GM18868 (cell line): ENCODE results near the gene MINDY3.
"Not testable (repeated sequence)": the region's sequence is repeated elsewhere in the genome, so short reads cannot be mapped to it uniquely, and the experiment has no call there.

Source experiments
- ATAC-seq: cut with Tn5 transposase; IDR thresholded peaks from one replicate; pipeline ENCODE4 v1.9.1; 2021; ENCODE audit warnings: mild to moderate bottlenecking, moderate library complexity; ENCODE audit not compliant: unreplicated experiment

Gene MINDY3

DNA sequence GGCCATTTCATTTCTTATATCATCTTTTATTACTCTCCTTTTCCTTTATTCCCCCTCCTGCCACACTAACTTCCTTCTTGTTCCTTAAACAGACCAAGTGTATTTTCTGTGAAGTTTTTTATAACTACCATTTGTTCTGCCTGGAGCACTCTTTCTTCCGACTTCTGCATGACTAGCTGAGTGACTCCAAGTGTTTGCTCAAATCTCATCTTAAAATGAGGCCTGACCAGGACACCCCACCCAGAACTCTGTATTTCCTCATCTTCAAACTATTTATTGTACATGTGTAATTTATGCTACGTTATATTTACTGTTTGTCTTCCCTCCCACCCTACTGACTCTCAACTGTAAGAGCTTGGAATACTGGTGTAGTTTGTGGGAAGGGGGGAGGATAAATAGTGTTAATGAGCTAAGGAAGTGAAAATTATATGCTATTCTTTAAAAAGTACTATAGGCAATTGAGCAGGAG, 3.2 kb downstream of the MINDY3 start:
- no peak for ATAC-seq

GRCh38 chr10:15856328-15857015, 3.8 kb downstream of the MINDY3 start:
- no peak for ATAC-seq

- no peak for ATAC-seq
Measured at GRCh38 chr10:15853800-15854199, 6.5 kb downstream of the MINDY3 start.

DNA sequence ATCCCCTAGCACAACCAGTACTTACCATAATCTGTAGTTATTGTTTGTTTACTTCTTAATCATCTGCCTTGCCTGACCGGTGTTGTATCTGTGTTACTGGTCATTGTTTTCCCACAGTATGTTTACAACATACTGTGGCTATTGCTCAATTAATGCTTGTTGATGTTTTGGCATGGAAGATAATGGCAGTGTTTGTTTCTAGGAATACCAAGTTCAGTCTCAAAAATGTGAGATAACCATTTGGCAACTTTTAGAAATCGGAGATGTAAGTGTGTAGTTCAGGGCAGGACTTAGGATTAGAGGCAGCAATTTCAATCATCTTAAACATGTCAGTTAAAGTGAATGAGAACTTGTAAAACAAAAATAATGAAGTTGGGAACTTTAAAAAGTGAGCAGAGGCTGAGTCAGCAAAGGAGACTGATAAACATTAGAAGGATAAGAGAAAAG, 8.2 kb downstream of the MINDY3 start:
- no peak for ATAC-seq

DNA sequence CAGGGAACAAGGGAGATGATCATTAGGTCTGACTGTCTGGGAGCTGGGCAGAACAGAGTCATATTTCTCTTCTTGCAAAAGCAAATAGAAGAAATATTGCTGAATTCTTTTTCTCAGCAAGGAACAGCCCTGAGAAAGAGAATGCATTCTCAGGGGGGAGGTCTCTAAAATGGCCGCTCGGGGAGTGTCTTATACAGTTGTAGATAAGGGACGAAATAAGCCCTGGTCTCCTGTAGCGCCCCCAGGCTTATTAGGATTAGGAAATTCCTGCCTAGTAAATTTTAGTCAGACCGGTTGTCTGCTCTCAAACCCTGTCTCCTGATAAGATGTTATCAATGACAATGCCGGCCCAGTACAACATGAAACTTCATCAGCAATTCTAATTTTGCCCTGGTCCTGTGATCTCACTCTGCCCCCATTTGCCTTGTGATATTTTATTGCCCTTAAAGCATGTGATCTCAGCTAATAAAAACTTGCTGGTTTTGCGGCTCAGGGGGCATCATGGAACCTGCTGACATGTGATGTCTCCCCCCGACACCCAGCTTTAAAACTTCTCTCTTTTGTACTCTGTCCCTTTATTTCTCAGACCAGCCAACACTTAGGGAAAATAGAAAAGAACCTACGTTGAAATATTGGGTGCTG, 9.8 kb downstream of the MINDY3 start:
- not testable (repeated sequence) for ATAC-seq

DNA sequence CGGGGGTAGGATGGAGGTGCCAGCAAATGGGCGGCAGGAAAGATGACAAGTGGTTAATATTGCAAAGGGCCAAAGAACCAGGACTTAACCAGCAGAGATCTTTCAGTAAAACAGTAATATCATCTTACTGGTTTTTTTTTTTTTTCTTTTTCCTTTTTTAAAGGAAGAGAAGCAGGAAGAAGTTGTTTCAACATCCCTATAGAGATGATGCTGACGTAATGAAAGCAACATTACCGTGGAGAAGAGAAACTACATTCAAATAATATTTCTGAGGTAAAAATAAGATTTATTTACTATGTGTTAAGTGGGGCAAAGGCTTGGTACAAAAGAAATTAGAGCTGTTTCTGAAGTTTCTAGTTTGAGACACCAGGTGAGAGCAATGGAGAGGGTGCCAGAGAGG, 11.0 kb downstream of the MINDY3 start:
- no peak for ATAC-seq

DNA sequence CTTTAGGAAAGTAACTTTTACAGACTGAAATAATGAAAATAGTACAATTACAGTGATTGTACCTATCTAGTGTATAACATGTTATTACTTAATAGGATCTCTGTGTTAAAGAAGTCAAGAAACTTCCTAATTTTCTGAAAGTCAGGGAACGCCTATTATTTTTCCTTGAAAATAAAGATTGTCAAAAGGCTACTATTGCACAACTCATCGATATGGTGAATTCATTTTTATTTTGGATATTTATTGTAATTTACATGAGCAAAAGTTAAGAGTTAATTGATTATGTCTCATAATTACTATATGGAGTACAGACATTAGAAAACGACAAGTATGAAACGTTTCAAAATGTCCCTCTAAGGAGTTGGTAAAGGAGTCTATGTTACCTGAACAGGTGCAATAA, 12.8 kb downstream of the MINDY3 start:
- no peak for ATAC-seq

- ATAC-seq, result no peak
Measured at GRCh38 chr10:15844517-15844916, 15.8 kb downstream of the MINDY3 start.

GRCh38 chr10:15843695-15844094, 16.6 kb downstream of the MINDY3 start:
- ATAC-seq, result no peak

DNA sequence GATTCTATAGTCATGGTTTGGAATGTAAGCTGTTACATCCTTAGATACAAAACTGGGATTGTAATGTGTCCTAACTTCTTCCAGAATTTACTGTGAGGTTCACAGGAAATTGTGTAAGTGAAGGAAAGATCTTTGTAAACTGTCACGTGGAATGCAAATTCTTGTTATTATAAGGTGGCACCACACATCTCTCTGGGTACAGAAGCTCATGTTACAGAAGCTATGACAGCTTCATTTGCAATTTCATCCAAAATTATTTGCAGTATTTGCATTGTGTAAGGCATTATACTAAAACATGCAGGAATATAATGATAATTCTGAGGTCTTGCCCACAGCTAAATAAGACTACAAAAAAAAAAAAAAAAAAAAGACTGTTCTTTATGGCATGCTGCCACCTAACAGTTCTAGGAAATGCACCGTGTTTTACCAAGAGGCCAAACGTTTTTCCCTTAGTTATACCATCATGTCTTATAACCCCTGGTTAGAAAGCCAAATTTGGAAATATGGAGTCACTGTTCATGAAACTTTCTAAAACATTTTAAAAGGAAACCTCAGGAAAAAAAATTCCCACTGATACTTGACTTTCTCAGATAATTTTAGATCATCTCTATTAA, 17.6 kb downstream of the MINDY3 start:
- no peak for ATAC-seq

GRCh38 chr10:15841696-15842095, 18.6 kb downstream of the MINDY3 start:
- ATAC-seq, result no peak

DNA sequence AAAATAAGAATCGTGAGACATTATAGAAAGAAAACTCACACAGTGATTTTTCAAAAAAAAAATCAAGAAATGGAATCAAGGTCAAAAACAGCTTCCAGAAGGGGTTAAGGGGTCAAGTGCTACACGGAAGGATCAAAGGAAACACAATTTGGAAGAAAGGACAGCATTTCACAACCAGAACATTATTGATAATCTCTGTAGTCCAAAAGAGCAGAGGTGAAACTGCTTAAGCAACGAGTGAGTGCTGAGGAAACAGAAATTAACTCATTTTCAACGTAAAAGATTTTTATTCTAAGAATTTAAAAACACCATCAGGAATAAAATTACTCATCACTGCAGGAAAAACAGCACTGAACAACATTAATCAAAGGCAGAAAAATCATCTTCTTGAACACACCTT, 23.5 kb downstream of the MINDY3 start:
- no peak for ATAC-seq

DNA sequence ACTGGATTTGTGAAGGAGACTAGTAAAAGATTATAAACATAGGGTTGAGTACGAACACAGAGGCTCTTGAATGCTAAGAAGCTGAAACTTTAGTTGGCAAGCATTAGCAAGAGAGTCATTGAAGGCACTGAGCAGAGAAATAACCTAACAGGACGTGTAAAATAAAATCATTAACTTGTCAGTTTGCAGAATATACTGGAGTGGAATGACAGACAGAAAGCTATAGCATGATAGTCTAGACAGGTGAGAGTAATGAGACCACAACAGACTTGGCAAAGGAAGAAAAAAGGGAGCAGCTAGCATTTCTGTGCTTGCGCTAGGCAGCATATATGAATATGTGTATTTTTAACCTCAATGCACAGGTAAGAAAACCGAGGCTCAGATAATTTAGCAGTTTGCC, 30.8 kb downstream of the MINDY3 start:
- no peak for ATAC-seq

DNA sequence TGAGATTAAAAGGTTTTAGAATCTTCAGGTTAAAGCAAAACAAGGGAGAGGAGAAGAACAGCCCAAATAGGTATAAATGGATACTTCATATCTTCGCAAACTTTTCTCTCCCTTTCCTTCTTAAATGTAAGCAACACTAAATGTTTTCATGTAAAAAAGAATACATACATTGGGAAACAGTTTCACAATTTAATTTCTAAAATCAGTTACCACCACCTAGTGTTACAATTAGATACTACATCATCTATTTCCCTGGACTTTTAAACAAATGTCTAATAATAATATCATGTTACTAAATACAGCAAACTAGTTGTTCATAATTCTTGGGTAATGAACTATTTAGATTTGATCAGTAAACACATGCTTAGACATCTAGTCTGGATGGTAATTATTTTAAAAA, 35.8 kb downstream of the MINDY3 start:
- peak; percentile 51 for ATAC-seq

DNA sequence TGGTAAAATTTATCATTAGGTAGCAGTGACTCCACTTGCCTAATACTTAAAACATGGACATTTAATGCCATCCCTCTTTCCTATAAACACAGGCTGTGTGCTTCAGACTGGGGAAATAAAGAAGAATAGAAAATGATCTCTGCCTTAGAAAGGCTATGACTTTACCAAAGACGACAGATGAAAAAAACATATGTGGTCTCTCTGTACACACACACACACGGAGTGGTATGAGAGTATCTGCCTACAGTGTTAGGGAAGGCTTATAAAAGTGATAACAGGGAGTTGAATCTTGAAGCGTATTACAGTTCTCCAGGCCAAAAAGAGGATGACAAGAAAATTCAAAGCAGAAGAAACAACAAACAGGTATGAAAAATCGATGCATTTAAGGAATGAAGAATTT, 38.2 kb downstream of the MINDY3 start:
- ATAC-seq, result no peak

DNA sequence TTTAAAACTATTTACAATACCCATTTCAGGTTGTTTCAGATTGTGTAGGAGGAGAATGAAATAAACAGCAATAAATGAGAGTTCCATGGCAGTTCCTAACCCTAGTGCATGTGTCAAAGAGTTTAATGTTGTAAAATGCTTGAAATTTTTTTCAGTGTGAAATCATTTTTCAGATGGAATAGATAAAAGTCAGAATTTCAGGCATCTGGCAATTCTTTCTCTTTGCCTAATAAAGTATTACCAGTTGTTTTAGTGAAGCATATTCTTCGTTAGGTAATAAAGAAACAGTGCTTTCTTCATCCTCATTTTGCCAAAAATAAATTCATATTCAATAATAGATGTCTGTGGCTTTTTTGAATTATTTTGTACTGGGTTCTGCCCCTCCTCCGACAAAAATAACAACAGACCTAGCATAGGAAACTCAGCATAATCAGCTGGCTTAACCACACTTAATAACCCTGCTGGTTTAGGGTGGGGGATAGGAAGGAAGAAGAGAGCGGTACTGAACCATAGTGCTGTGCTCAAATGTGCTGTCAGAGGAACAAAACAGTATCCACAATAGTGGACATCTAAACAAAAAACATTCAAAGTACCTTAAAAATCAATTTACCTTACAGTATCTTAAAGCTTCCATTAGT, 39.1 kb downstream of the MINDY3 start:
- ATAC-seq, result no peak

DNA sequence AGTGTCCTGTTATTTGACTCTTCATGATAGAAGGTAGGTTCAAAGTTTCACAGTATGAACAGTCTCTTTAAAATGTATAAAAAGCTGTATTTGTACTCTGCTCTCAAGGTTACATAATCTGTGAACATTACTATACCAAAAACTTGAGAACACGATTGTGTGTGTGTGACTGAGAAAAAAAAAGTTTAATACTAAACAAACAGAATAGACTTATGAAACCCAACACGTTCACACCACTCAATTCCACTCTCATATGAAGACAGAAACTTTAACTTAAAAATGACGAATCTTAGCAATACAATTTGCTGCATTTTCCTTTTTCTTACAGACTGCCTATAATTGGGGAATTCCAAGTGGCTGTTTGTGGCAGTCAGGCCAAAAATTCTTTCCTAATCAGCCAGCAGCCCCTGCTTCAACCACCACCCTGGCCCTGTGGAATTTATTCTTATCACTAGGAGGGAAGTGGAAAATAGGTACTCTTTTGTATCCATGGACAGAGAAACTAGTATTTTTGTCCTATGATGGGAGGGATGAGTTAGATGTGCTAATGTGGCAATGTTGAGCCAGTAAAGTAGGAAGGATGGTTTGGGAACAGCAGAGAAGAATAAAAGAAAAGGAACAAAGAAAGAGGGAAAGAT, 42.8 kb downstream of the MINDY3 start:
- peak; percentile 53 for ATAC-seq

DNA sequence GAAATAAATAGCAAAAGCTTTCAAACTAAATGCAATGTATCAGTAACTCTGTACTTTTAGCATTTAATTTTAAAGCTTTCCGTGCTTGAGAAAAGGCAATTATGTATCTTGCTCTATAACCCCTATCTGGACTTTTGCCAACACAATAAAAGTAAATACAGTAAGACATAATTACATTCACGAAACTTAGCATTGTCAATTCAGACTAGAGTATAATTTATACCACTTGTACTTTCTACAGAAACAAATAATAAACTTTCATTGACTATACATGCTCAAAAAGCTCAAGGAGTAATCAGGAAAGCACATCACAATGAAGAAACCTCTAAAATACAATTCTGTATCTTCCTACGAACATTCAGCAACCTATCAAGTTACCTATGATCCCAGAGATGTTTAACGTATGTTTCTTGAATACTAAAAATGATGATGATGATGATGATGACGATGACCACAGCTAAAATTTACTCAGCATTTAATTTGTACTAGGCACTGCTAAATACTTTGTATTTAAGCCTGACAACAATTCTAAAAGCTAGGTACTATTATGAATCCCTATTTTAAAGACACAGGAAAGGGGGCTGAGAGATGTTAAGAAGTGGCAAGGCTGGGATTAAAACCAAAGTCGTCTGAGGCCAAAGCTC, 44.9 kb downstream of the MINDY3 start:
- ATAC-seq, result no peak

DNA sequence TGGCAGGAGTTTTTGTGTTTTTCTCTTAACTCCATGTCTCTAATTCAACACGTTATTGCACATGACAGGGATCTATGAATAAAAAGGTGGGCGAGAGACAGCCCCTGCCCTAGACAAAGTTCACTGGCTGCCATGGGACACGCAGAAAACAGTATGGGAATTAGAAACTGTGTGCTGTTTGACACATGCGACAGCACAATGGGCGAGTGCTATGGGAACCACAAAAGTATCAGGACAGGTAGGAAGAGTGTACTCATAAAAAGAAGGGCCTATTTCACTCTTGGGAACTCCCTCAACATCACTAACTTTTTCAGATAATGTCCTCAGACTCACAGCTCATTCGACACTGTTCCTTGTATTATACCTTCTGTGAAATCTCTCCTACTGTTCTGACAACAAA, 45.7 kb downstream of the MINDY3 start:
- peak; percentile 85 for ATAC-seq

DNA sequence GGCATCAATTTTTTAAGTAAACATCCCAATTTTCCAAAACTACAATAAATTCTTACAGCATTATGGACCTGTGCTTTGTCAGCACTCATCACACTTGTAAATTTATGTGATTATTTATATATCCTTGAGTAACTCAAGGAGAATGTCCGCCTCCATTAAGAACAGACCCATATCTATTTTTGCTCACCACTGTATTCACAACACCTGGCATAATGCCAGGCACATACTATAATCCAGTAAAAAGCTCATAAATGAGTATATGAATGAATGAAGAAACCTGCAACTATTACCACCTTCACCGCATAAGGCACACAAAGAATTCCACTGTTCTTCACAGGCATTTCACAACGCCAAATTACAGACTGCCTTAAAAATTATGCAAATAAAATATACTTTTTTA, 46.9 kb downstream of the MINDY3 start:
- no peak for ATAC-seq

DNA sequence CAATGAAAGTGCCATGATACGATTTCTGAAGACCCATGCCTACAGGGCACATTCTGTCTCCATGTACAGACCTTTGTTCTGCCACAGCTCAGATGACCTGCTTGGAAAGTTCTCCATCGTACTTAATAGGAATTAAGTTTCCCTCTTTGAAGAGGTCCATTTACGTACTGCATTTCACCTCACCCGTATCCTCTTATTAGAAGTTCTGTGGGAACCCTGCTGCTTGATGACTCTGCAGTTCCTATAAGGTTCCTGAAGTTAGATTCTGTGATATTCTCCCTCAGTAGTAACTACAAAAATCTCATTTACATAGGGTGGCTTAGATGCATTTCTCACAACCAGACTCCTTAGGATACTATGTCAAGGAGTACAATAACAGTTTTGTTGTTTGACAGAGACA, 50.9 kb downstream of the MINDY3 start:
- no peak for ATAC-seq
